GM21529 (cell line): Measurements from ENCODE around the gene TM4SF1.

Experiments
- ATAC-seq: cut with Tn5 transposase; IDR thresholded peaks from one replicate; pipeline ENCODE4 v1.9.1; 2021; ENCODE audit not compliant: unreplicated experiment

The TM4SF1 gene

GRCh38 chr3:149375501-149376196 is 1.8 kb downstream of the TM4SF1 start:
- no peak for ATAC-seq

GRCh38 chr3:149374793-149375500 is 2.5 kb downstream of the TM4SF1 start:
- no peak for ATAC-seq

GRCh38 chr3:149374391-149374790 is 3.1 kb downstream of the TM4SF1 start:
- no peak for ATAC-seq

GRCh38 chr3:149373235-149374125 is 4.0 kb downstream of the TM4SF1 start:
- ATAC-seq: no peak

- ATAC-seq: no peak
These were observed 5.7 kb downstream of the TM4SF1 start for GRCh38 chr3:149371723-149372114.

GRCh38 chr3:149371001-149371722 is 6.3 kb downstream of the TM4SF1 start:
- ATAC-seq: no peak

GRCh38 chr3:149369991-149370866 is 7.2 kb downstream of the TM4SF1 start:
- no peak for ATAC-seq

GRCh38 chr3:149368674-149369497 is 8.6 kb downstream of the TM4SF1 start:
- no peak for ATAC-seq

GRCh38 chr3:149368201-149368673 is 9.2 kb downstream of the TM4SF1 start:
- no peak for ATAC-seq

GRCh38 chr3:149366941-149367840 is 10.3 kb downstream of the TM4SF1 start:
- ATAC-seq: no peak

GRCh38 chr3:149366031-149366430 is 11.4 kb downstream of the TM4SF1 start:
- no peak for ATAC-seq

- no peak for ATAC-seq
These were observed 12.8 kb downstream of the TM4SF1 start for GRCh38 chr3:149364624-149365023.

GRCh38 chr3:149363053-149363452 is 14.4 kb downstream of the TM4SF1 start:
- no peak for ATAC-seq

GRCh38 chr3:149362366-149362765 is 15.1 kb downstream of the TM4SF1 start:
- no peak for ATAC-seq

GRCh38 chr3:149356630-149357029 is 20.8 kb downstream of the TM4SF1 start:
- no peak for ATAC-seq

GRCh38 chr3:149356044-149356592 is 21.3 kb downstream of the TM4SF1 start:
- ATAC-seq: no peak

- no peak for ATAC-seq
These were observed 23.8 kb downstream of the TM4SF1 start for GRCh38 chr3:149353581-149354184.
